C4-2B (cell line): ENCODE measurements around the gene RBM38.

Experiments
- ZFX ChIP-seq: fragments of 450-650 bp; IDR thresholded peaks from 2 replicates; pipeline ENCODE4 v1.6.1; 2017
- TF ChIP-seq, protein P1 (sequence below): fragments of 450-650 bp; conservative IDR thresholded peaks from 2 replicates; pipeline ENCODE4 v1.5.1; 2017; ENCODE audit warnings: mild to moderate bottlenecking

- TF ChIP-seq, protein P1, sequence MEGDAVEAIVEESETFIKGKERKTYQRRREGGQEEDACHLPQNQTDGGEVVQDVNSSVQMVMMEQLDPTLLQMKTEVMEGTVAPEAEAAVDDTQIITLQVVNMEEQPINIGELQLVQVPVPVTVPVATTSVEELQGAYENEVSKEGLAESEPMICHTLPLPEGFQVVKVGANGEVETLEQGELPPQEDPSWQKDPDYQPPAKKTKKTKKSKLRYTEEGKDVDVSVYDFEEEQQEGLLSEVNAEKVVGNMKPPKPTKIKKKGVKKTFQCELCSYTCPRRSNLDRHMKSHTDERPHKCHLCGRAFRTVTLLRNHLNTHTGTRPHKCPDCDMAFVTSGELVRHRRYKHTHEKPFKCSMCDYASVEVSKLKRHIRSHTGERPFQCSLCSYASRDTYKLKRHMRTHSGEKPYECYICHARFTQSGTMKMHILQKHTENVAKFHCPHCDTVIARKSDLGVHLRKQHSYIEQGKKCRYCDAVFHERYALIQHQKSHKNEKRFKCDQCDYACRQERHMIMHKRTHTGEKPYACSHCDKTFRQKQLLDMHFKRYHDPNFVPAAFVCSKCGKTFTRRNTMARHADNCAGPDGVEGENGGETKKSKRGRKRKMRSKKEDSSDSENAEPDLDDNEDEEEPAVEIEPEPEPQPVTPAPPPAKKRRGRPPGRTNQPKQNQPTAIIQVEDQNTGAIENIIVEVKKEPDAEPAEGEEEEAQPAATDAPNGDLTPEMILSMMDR, result no peak
- TF ChIP-seq ZFX, result no peak
These were observed 52.4 kb downstream of the RBM38 start for GRCh38 chr20:57443349-57444265.
